Astrocyte (in vitro differentiated cells and primary cell): ENCODE results near the gene CRYGN. TPM values are rescaled to one million over a fixed set of nuclear protein-coding genes. Genes with fewer than 3 reads are reported as not detected.
A peak's percentile ranks its signal among the peaks of the same experiment; 100 is the strongest.

Experiments
- DNase-seq: peaks from one replicate; pipeline ENCODE4 v3.0.0-alpha.2; 2010; ENCODE audit warnings: low read depth
- FAIRE-seq: peaks from 2 replicates; lab custom pipeline; 2011; peaks lifted over from hg19 to GRCh38; lab: Jason Lieb, UNC
- H2AFZ ChIP-seq: 2 replicates; pipeline ENCODE4 v1.6.0; 2012; ENCODE audit warnings: low read depth, low read length, inconsistent platforms
- H3K27ac ChIP-seq: 2 replicates; pipeline ENCODE4 v1.5.1; 2011; ENCODE audit warnings: low read depth, low read length, inconsistent platforms
- H3K27me3 ChIP-seq: 2 replicates; pipeline ENCODE4 v1.6.0; 2011; ENCODE audit warnings: low read length, inconsistent platforms; ENCODE audit not compliant: insufficient read depth
- H3K36me3 ChIP-seq: 2 replicates; pipeline ENCODE4 v1.5.1; 2011; ENCODE audit warnings: low read length, inconsistent platforms; ENCODE audit not compliant: insufficient read depth
- H3K4me1 ChIP-seq: 2 replicates; pipeline ENCODE4 v1.5.1; 2011; ENCODE audit warnings: low read length, inconsistent platforms; ENCODE audit not compliant: insufficient read depth
- H3K4me2 ChIP-seq: 2 replicates; pipeline ENCODE4 v1.6.0; 2012; ENCODE audit warnings: low read length, inconsistent platforms
- H3K4me3 ChIP-seq: 2 replicates; pipeline ENCODE4 v1.5.1; 2011; ENCODE audit warnings: low read depth, mild to moderate bottlenecking, low read length, inconsistent platforms; ENCODE audit not compliant: insufficient read depth
- H3K79me2 ChIP-seq: 2 replicates; pipeline ENCODE4 v1.6.0; 2012; ENCODE audit warnings: mild to moderate bottlenecking, low read length, inconsistent platforms; ENCODE audit not compliant: insufficient read depth
- H3K9ac ChIP-seq: 2 replicates; pipeline ENCODE4 v1.6.0; 2012; ENCODE audit warnings: mild to moderate bottlenecking, low read length, inconsistent platforms
- H3K9me3 ChIP-seq: 2 replicates; pipeline ENCODE4 v1.5.1; 2012; ENCODE audit warnings: low read depth, mild to moderate bottlenecking, low read length, inconsistent platforms; ENCODE audit not compliant: insufficient read depth
- H4K20me1 ChIP-seq: 2 replicates; pipeline ENCODE4 v1.6.0; 2012; ENCODE audit warnings: low read length, inconsistent platforms; ENCODE audit not compliant: insufficient read depth
- H3K27ac Mint-ChIP-seq: one replicate; pipeline ENCODE4 v1.8.0; 2021; ENCODE audit warnings: mild to moderate bottlenecking, mixed read lengths; ENCODE audit not compliant: unreplicated experiment
- H3K27me3 Mint-ChIP-seq: one replicate; pipeline ENCODE4 v1.8.0; 2021; ENCODE audit warnings: low read depth, mixed read lengths; ENCODE audit not compliant: unreplicated experiment
- H3K36me3 Mint-ChIP-seq: one replicate; pipeline ENCODE4 v1.8.0; 2021; ENCODE audit warnings: low read depth, mixed read lengths; ENCODE audit not compliant: unreplicated experiment
- H3K4me1 Mint-ChIP-seq: one replicate; pipeline ENCODE4 v1.8.0; 2021; ENCODE audit warnings: low read depth, mixed read lengths; ENCODE audit not compliant: unreplicated experiment
- H3K4me3 Mint-ChIP-seq: one replicate; pipeline ENCODE4 v1.8.0; 2021; ENCODE audit warnings: mild to moderate bottlenecking, moderate library complexity, mixed read lengths; ENCODE audit not compliant: unreplicated experiment
- H3K9me3 Mint-ChIP-seq: one replicate; pipeline ENCODE4 v1.8.0; 2021; ENCODE audit warnings: mild to moderate bottlenecking, mixed read lengths; ENCODE audit not compliant: unreplicated experiment
- CTCF ChIP-seq: IDR thresholded peaks from 2 replicates; pipeline ENCODE4 v1.5.1; 2011; ENCODE audit warnings: low read depth, mild to moderate bottlenecking, inconsistent platforms, low read length, moderate library complexity; ENCODE audit not compliant: insufficient read depth
- EZH2 ChIP-seq: IDR thresholded peaks from 2 replicates; pipeline ENCODE4 v1.6.1; 2012; ENCODE audit warnings: mild to moderate bottlenecking, low read length, inconsistent platforms; ENCODE audit not compliant: insufficient read depth
- total RNA-seq: library from RNA; stranded (reverse); gene quantifications from 2 replicates; pipeline ENCODE4 v1.2.1, GENCODE V29; 2021

The CRYGN gene
- total RNA-seq, 1 donor from 2014 or later = not detected

GRCh38 chr7:151428378-151429236 is 11.3 kb downstream of the CRYGN start:
- Histone ChIP-seq H3K27me3 (no peaks in the 10 kb centered on the region), H3K79me2 (no peaks in the 10 kb centered on the region), H3K9ac (peak overlapping the region; percentile 28), H3K36me3 (no peaks in the 10 kb centered on the region), H2AFZ (no peak overlapping the region), H3K4me3 (no peak overlapping the region), H3K9me3 (no peaks in the 10 kb centered on the region), H3K27ac (peak overlapping the region; percentile 32), H3K4me2 (peak overlapping the region; percentile 46), H3K4me1 (peaks cover 39% of the 10 kb centered on the region), H4K20me1 (no peaks in the 10 kb centered on the region)
- DNase-seq = peak; percentile 96
- TF ChIP-seq CTCF = no peak
- TF ChIP-seq EZH2 = no peak
- Mint-ChIP-seq H3K9me3 (no peaks in the 10 kb centered on the region), H3K27ac (peak overlapping the region; percentile 87), H3K27me3 (peaks cover 21% of the 10 kb centered on the region), H3K4me3 (no peak overlapping the region), H3K36me3 (peaks cover 1% of the 10 kb centered on the region), H3K4me1 (peaks cover 28% of the 10 kb centered on the region)
- FAIRE-seq = no peak

- Histone ChIP-seq H3K9ac (peak overlapping the region; percentile 28), H3K9me3 (no peaks in the 10 kb centered on the region), H3K36me3 (no peaks in the 10 kb centered on the region), H3K4me3 (no peak overlapping the region), H3K4me2 (peak overlapping the region; percentile 46), H4K20me1 (no peaks in the 10 kb centered on the region), H3K27me3 (no peaks in the 10 kb centered on the region), H3K27ac (peak overlapping the region; percentile 19), H3K4me1 (peaks cover 39% of the 10 kb centered on the region), H3K79me2 (no peaks in the 10 kb centered on the region), H2AFZ (no peak overlapping the region)
- Mint-ChIP-seq H3K27ac (peak overlapping the region; percentile 62), H3K4me1 (peaks cover 28% of the 10 kb centered on the region), H3K9me3 (no peaks in the 10 kb centered on the region), H3K27me3 (peaks cover 17% of the 10 kb centered on the region), H3K36me3 (peaks cover 1% of the 10 kb centered on the region), H3K4me3 (no peak overlapping the region)
- TF ChIP-seq EZH2 = no peak
- no peak for TF ChIP-seq CTCF
- DNase-seq (no peak), FAIRE-seq (no peak)
Measured at GRCh38 chr7:151427705-151428377, 12.1 kb downstream of the CRYGN start.
